Heart left ventricle (tissue), 16 donors: ENCODE results near the gene ENOX2. TPM values are rescaled to one million over a fixed set of nuclear protein-coding genes. Genes with fewer than 3 reads are reported as not detected.

Experiments used
- ATAC-seq, 4 donors: fragments of 200-7000 bp; cut with Tn5 transposase; one replicate each; pipeline ENCODE4 v1.9.1; 2020 to 2022; ENCODE audit warnings: moderate library complexity in 4 of 4, mild to moderate bottlenecking in 3 of 4, moderate number of reproducible peaks in 1 of 4
- DNase-seq, 5 donors: peaks; one replicate each; pipeline ENCODE4 v3.0.0-alpha.2; 2020
- H3K27ac ChIP-seq, 12 donors: fragments of 200-600 bp; sonication (generic) in 4 of 12; one replicate each; pipeline versions ENCODE4 v1.5.0 to v1.8.0; 2016 to 2022; ENCODE audit warnings: mild to moderate bottlenecking in 2 of 12
- H3K27me3 ChIP-seq, 9 donors: fragments of 200-600 bp; sonication (generic) in 2 of 9; one replicate each; pipeline versions ENCODE4 v1.5.1 to v1.8.0; 2016 to 2022; ENCODE audit warnings: mild to moderate bottlenecking in 3 of 9
- H3K36me3 ChIP-seq, 9 donors: fragments of 200-600 bp; sonication (generic) in 2 of 9; one replicate each; pipeline versions ENCODE4 v1.5.0 to v1.8.0; 2018 to 2022; ENCODE audit warnings: mild to moderate bottlenecking in 2 of 9
- H3K4me1 ChIP-seq, 12 donors: fragments of 200-600 bp; sonication (generic) in 4 of 12; one replicate each; pipeline versions ENCODE4 v1.5.0 to v1.8.0; 2016 to 2022; ENCODE audit warnings: mild to moderate bottlenecking in 3 of 12
- H3K4me3 ChIP-seq, 12 donors: fragments of 200-600 bp; sonication (generic) in 4 of 12; one replicate each; pipeline versions ENCODE4 v1.5.0 to v1.8.0; 2017 to 2022; ENCODE audit warnings: mild to moderate bottlenecking in 9 of 12, moderate library complexity in 4 of 12
- H3K9me3 ChIP-seq, 12 donors: fragments of 200-600 bp; sonication (generic) in 4 of 12; one replicate each; pipeline versions ENCODE4 v1.5.0 to v1.8.0; 2016 to 2022; ENCODE audit warnings: mild to moderate bottlenecking in 1 of 12
- CTCF ChIP-seq, 12 donors: fragments of 200-600 bp; sonication (generic) in 4 of 12; IDR thresholded peaks; one replicate each; pipeline versions ENCODE4 v1.5.0 to v1.8.0; 2018 to 2022; ENCODE audit warnings: antibody characterized with exemption in 12 of 12, mild to moderate bottlenecking in 5 of 12
- POLR2A ChIP-seq, 2 donors: fragments of 450-650 bp; IDR thresholded peaks; one replicate each; pipeline ENCODE4 v1.6.1; 2017; ENCODE audit warnings: antibody characterized with exemption in 2 of 2, mild to moderate bottlenecking in 2 of 2, moderate library complexity in 2 of 2
- WGBS, 4 donors: extraction: QIAGEN DNeasy Blood & Tissue Kit in 2 of 4; methylation state at CpG; one replicate each; pipeline versions ENCODE4 v1.1.5 to v1.1.7; 2013 to 2018; 5-methylcytosine and 5-hydroxymethylcytosine counted together
- intact Hi-C, 10 donors: fragments of 100-400 bp; cut with DNase I; formaldehyde crosslinking; loops; one replicate each; pipeline versions ENCODE4 v1.11.1 to v1.14.2; 2022
- polyA plus RNA-seq, 2 donors: library from polyadenylated mRNA; stranded (reverse); fragments of 200-250 nt; gene quantifications; one replicate each; pipeline ENCODE4 v1.2.3, GENCODE V29; 2013
- total RNA-seq, 9 donors: library from RNA; depleted of rRNA in 2 of 9; stranded (reverse); fragments of >200 nt in 2 of 9; fragmentation: NEBNext Ultra II Directional in 3 of 9; extraction: Animal tissue kit (Norgen Biotek cat#: 25700) in 3 of 9; gene quantifications; one replicate each; pipeline versions ENCODE4 v1.1.0 to v1.2.4, GENCODE V29; 2016 to 2023
- donor health status: ischemic (EF 13 %, LVEDD 7.1; RV severe dilation, severe dysfunction).
- donor health status: healthy with polysubstance abuse.
- donor health status: DM: no; HTN: yes; CAD: no.
- donor health status: DM: no; HTN: no; CAD: no.
- donor health status: ischemic (EF 25% LVEDD 6.9; RV normal size, moderate dysfunction).
- donor health status: ischemic (EF 25% LVEDD 5.7; RV mildly dilated, moderate dysfunction).
- donor health status: healthy.
- donor health status: DM: yes; HTN: yes; CAD: no.
- donor health status: ischemic (EF 35%, LVEDD 5.7; RV mildly dilated, moderate dysfunction).
- donor health status: nonischemic (EF 11% LVEDD 7.7; RV severe dilation, severe dysfunction).
- donor health status: DM: yes; HTN: yes; CAD: no.
- donor health status: PGD.
- donor health status: ischemic (EF 29% LVEDD 5.4; RV normal size, mild dysfunction).
- donor health status: nonischemic (EF 23%, LVEDD 6.1; RV moderate dilation, normal function).

ENOX2 gene
- total and polyA plus RNA-seq, 11 donors, result 3.0 to 23.0 (median 17.4) TPM

- DNase-seq (no peak), ATAC-seq (no peak)
- TF ChIP-seq POLR2A (IDR thresholded peaks at IDR 0.05) (no peak), CTCF (IDR thresholded peaks at IDR 0.05) (no peak)
- no peaks in the 10 kb centered on the region for H3K9me3 ChIP-seq
- no peak overlapping the region for H3K4me3 ChIP-seq
- 66 to 95% (median 81%) methylated on average over 3 of the region's 3 CpGs for WGBS, 4 donors
- intact Hi-C loops, result no loop called here
- H3K27ac ChIP-seq, result no peak overlapping the region
- no peaks in the 10 kb centered on the region for H3K4me1 ChIP-seq
- H3K27me3 ChIP-seq, result peaks cover 0 to under 1% (median 0%) of the 10 kb centered on the region in 9 donors
- H3K36me3 ChIP-seq, result no peaks in the 10 kb centered on the region
These were observed 287.1 kb downstream of the ENOX2 start for GRCh38 chrX:130615941-130616340.

- intact Hi-C loops, result no loop called here
- no peak overlapping the region for H3K4me3 ChIP-seq
- H3K27ac ChIP-seq, result no peak overlapping the region
- no peak for DNase-seq
- H3K27me3 ChIP-seq, result peaks cover 0 to 6% (median 0%) of the 10 kb centered on the region in 9 donors
- H3K9me3 ChIP-seq, result no peaks in the 10 kb centered on the region
- TF ChIP-seq POLR2A (IDR thresholded peaks at IDR 0.05) (no peak), CTCF (IDR thresholded peaks at IDR 0.05) (no peak)
- no peak for ATAC-seq
- 57 to 75% (median 71%) methylated on average over 4 of the region's 4 CpGs for WGBS, 4 donors
- no peaks in the 10 kb centered on the region for H3K36me3 ChIP-seq
- H3K4me1 ChIP-seq, result no peaks in the 10 kb centered on the region
These were observed 295.6 kb downstream of the ENOX2 start for GRCh38 chrX:130607431-130607830.

DNA sequence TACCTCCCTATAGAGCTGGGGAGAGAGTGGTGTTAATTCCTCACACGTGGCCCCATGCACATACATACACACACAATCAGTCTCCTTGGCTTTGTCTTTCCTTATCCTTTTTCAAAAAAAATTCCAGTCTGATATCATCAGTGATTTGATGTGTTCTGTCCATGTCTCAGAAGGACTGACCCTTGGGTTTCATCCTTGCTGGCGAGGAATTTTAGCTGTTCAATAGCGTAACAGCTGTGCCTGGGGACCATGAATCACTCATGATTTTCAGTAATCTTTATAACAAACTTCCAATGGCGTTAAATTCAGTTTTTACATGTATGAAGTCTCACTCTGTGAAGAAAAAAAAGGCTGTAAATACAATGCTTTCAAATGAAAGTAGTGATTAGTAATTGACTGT lies 296.6 kb downstream of the ENOX2 start:
- Histone ChIP-seq H3K4me3 (no peak overlapping the region), H3K36me3 (no peaks in the 10 kb centered on the region), H3K27me3 (peaks cover 0 to 6% (median 0%) of the 10 kb centered on the region in 9 donors), H3K4me1 (no peaks in the 10 kb centered on the region), H3K9me3 (no peaks in the 10 kb centered on the region), H3K27ac (no peak overlapping the region)
- intact Hi-C loops, result no loop called here
- TF ChIP-seq CTCF (IDR thresholded peaks at IDR 0.05) (no peak), POLR2A (IDR thresholded peaks at IDR 0.05) (no peak)
- 55 to 65% (median 58%) methylated on average over 4 of the region's 4 CpGs for WGBS, 4 donors
- no peak for ATAC-seq
- DNase-seq, result no peak

DNA sequence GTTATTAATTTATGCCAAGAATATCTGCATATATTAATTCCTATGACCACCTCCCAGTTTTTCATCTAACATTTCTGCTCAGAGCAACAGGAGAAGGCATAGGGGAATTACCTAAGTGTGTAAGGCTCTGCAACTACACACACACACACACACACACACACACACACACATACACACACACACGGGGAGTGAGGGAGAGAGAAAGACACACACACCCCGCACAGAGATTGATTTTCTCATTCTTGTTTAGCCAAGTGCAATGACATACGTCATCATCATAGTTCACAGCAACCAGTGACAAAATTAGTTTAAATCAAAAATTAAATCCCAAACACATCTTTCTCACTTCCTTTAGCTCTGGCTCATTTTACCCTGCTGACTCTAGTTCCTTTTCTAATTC lies 298.1 kb downstream of the ENOX2 start:
- peaks cover 0 to 3% (median 0%) of the 10 kb centered on the region in 9 donors for H3K27me3 ChIP-seq
- intact Hi-C loops, result no loop called here
- DNase-seq (no peak), ATAC-seq (no peak)
- no peak for TF ChIP-seq POLR2A (IDR thresholded peaks at IDR 0.05)
- no peak for TF ChIP-seq CTCF (IDR thresholded peaks at IDR 0.05)
- H3K4me1 ChIP-seq, result no peaks in the 10 kb centered on the region
- H3K36me3 ChIP-seq, result no peaks in the 10 kb centered on the region
- no peaks in the 10 kb centered on the region for H3K9me3 ChIP-seq
- no peak overlapping the region for H3K27ac ChIP-seq
- H3K4me3 ChIP-seq, result no peak overlapping the region
- WGBS, 4 donors, result 67 to 83% (median 71%) methylated on average over 3 of the region's 3 CpGs
